KBM-7 (cell line): ENCODE measurements around the gene NRIP3.
"Not testable (repeated sequence)": the region's sequence is repeated elsewhere in the genome, so short reads cannot be mapped to it uniquely, and the experiment has no call there.

Source experiments
- DNase-seq: peaks from one replicate; pipeline ENCODE4 v3.0.0-alpha.2; 2015
- in situ Hi-C: fragments of 300-500 bp; cut with MboI; formaldehyde crosslinking; loops from 2 replicates; pipeline ENCODE4 v1.14.3; 2020; ENCODE audit warnings: low sequenced_read_pairs, low pct_unique_long_range_greater_than_20kb, mixed read lengths

Gene NRIP3

DNA sequence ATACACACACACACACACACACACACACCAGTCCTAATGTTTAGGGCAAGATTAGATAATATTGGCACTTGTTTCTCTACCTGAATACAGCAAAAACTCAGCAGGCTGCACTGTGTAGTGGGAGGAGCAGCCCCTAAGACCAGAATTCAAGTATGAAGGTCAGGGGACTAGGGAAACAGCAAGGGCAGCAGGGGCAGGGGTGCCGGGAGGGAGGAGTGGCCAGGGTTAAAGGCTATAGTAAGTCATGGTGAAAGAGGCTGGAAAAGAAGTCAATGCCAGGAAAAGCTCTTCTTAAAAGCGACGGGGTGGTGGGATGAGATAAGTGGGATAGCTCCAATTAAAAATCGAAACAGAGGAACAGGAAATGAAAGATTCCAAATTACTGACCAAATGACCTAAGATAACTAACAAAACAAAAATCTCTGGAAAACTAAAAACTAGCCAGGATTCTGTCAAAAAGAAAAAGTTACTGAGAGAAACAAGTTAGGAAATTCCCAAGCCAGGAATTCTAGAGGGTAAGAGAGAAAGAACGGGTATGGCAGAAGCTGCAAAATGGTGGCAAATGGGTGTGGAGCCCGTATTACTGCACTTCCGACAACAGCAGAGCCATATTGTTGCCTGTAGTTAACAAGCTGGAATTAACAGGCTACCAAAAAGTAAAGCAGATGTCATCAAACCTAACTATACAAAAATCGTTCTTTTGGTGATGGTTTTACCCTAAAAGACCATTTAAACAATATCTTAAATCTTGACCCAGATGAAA lies 62.3 kb downstream of the NRIP3 start:
- no peak for DNase-seq
- in situ Hi-C loops, result no loop called here

DNA sequence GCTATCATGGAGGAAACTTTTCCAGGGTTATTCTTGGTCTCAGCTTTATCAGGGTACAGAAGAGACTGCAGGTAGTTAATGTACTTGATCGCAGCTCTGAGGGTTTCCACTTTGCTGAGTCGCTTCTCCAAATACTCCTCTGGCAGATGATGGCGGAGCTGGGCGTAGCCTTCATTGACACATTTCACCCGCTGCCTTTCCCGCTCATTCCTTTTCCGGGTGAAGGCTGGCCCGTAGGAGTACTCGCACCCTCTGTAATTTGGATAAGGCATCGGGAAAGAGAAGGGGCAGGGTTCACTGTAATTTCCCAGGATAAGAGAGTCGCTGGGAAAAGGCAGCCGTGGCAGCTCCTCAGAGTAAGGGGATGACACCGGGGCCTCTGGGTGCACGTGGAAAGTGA lies 66.1 kb downstream of the NRIP3 start:
- no peak for DNase-seq
- in situ Hi-C loops, result no loop called here

DNA sequence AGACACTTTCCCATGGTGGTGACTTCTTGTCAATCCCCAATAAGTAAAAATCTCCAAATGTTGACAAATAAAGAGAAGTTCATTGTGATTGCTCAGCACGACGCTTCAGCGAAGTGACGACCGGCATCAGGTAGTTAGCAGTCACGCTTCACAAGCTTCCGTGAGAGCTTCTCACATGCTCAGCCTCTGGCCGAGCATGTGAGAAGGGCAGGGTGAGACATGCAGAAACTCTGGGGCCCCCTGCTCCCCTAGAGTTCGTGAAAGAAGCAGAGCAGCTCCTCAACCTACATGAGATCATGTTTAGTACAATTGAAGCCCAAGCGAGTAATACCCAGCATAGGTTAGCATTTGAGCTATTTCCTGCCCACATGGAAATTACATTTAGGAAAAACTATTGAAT lies 66.6 kb downstream of the NRIP3 start:
- in situ Hi-C loops, result no loop called here
- no peak for DNase-seq

DNA sequence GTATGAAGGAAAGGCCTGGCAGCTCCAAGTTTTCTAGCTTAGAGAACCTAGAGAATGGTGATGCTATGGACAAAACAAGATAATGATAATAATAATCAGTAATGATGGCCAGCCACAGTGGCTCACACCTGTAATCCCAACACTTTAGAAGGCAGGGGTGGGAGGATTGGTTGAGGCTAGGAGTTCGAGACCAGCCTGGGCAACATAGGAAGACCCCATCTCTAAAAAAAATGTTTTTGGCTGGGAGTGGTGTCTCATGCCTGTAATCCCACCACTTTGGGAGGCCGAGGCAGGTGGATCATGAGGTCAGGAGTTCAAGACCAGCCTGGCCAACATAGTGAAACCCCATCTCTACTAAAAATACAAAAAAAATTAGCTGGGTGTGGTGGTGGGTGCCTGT lies 68.0 kb downstream of the NRIP3 start:
- in situ Hi-C loops, DNase-seq: not testable (repeated sequence)

DNA sequence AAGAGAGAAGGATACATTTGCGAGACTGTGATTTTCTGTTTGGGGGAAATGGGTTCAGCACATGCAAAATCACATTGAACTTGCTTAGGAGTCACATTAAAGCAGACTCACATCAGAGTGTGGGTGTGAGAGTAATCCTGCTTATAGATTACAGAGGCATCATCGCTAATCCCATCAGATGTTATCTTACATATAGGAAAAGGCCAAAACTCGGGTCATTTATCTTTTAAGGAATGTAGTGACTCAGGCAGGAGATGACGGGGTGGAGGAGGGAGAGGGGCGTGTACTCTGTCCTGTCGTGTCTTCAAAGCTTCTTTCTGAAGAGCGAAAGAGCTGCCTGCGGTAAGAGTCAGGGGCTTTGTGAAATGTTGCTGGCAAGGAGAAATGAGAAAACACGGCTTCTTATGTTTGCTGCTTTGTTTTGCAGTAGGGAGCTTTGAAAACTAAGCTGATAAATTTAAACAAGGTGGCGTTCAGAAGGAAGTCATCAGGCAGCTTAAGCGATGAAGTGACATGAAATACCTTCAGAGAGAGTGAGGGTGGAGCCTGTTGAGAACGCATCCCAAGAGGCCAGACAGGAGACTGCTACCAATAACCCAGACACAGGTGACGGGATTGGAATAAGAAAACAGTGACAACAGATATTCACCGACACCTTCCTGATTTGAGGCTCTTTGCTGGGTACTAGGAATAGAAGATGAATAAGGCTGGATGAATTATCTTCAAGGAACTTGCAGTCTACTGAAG lies 68.9 kb downstream of the NRIP3 start:
- DNase-seq, result no peak
- in situ Hi-C loops, result no loop called here

DNA sequence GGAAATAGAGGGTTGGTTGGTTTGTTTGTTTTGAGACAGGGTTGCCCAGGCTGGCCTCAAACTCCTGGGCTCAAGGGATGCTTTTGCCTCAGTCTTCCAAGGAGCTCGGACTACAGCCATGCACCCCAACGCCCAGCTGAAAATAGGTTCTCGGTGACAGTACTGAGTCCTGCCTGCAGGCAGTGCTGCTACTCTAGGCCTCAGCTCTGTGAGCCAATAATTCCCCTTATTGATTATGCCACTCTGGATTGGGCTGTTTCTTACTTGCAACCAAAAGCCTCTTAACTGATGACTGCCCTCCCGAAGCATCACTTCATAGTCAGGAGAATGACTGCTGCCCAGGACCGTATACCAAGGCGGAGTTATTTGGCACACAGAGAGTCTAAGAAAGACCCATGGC lies 69.9 kb downstream of the NRIP3 start:
- DNase-seq, result no peak
- in situ Hi-C loops, result no loop called here

DNA sequence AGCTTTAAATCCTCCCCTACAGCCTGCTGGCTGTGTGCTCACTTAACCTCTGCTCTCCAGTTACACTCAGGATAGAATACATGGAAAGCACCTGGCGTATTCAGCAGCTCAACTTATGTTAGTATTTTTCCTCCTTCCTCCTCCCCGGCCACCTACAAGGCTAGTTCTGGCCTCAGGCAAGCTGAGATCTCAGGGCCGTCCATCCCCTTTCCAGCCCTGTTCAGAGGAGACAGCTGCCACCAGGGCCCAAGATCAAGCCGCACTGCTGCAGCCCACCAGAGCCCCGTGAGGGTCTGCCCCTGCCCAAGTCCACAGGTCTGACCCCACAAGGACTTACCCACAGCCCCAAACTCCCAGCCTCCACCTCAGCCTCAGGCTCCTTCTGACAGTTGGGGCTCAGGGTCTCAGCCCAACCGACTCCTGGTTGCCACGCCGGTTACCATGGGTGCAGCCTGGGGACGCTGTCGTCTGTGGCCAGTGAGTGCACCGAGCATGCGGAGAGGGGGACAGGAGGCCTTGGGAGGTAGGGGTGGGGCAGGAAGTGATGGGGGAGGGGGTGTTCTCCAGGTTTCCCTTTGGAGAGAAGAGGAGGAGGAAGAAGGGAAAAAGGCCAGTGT lies 71.1 kb downstream of the NRIP3 start, which contains the start of gene C11orf16:
TSS of gene C11orf16 (minus strand) at position 384 of the 617 bp plus-strand sequence. CDS start 639 bp downstream, outside the sequence.
- in situ Hi-C loops, result no loop called here
- DNase-seq, result no peak
